ENCODE measurements around the gene HMCN2. TPM values are rescaled to one million over a fixed set of nuclear protein-coding genes. Genes with fewer than 3 reads are reported as not detected.

Gene HMCN2
- total RNA-seq, 1 donor, result under 0.01 TPM

- Histone ChIP-seq H2AFZ (ENCODE audit: low read length) (no peak overlapping the region), H3K27me3 (ENCODE audit: insufficient read depth, low read length) (peaks cover 7% of the 10 kb centered on the region), H3K9me3 (ENCODE audit: low read depth, low read length) (no peaks in the 10 kb centered on the region), H3K36me3 (ENCODE audit: insufficient read depth, low read length) (no peaks in the 10 kb centered on the region), H3K79me2 (ENCODE audit: insufficient read depth, low read length) (no peaks in the 10 kb centered on the region), H3K27ac (ENCODE audit: low read depth, low read length) (no peak overlapping the region), H4K20me1 (ENCODE audit: insufficient read depth, low read length) (no peaks in the 10 kb centered on the region), H3K4me1 (ENCODE audit: insufficient read depth, low read length) (peaks cover 8% of the 10 kb centered on the region), H3K4me3 (ENCODE audit: insufficient read depth, low read length) (no peak overlapping the region), H3K4me2 (ENCODE audit: insufficient read depth, low read length) (no peak overlapping the region)
- no peak for DNase-seq (ENCODE audit: insufficient read length, low spot score, missing footprints)
- no peak for TF ChIP-seq CTCF (IDR thresholded peaks at IDR 0.05; ENCODE audit: extremely low read depth, low read depth, low read length)
These were observed 126.3 kb downstream of the HMCN2 start for GRCh38 chr9:130391866-130392265.

GRCh38 chr9:130393681-130394071 is 128.1 kb downstream of the HMCN2 start:
- H3K36me3 ChIP-seq (ENCODE audit: insufficient read depth, low read length), result no peaks in the 10 kb centered on the region
- no peak overlapping the region for H3K4me2 ChIP-seq (ENCODE audit: insufficient read depth, low read length)
- H3K79me2 ChIP-seq (ENCODE audit: insufficient read depth, low read length), result no peaks in the 10 kb centered on the region
- no peak overlapping the region for H3K4me3 ChIP-seq (ENCODE audit: insufficient read depth, low read length)
- no peak for TF ChIP-seq CTCF (IDR thresholded peaks at IDR 0.05; ENCODE audit: extremely low read depth, low read depth, low read length)
- H2AFZ ChIP-seq (ENCODE audit: low read length), result no peak overlapping the region
- no peak overlapping the region for H3K27ac ChIP-seq (ENCODE audit: low read depth, low read length)
- H4K20me1 ChIP-seq (ENCODE audit: insufficient read depth, low read length), result no peaks in the 10 kb centered on the region
- no peaks in the 10 kb centered on the region for H3K27me3 ChIP-seq (ENCODE audit: insufficient read depth, low read length)
- H3K4me1 ChIP-seq (ENCODE audit: insufficient read depth, low read length), result peaks cover 8% of the 10 kb centered on the region
- H3K9me3 ChIP-seq (ENCODE audit: low read depth, low read length), result no peaks in the 10 kb centered on the region
- no peak for DNase-seq (ENCODE audit: insufficient read length, low spot score, missing footprints)

- Histone ChIP-seq H4K20me1 (ENCODE audit: insufficient read depth, low read length) (no peaks in the 10 kb centered on the region), H2AFZ (ENCODE audit: low read length) (no peak overlapping the region), H3K4me2 (ENCODE audit: insufficient read depth, low read length) (no peak overlapping the region), H3K4me1 (ENCODE audit: insufficient read depth, low read length) (peaks cover 8% of the 10 kb centered on the region), H3K9me3 (ENCODE audit: low read depth, low read length) (no peaks in the 10 kb centered on the region), H3K27me3 (ENCODE audit: insufficient read depth, low read length) (no peaks in the 10 kb centered on the region), H3K4me3 (ENCODE audit: insufficient read depth, low read length) (no peak overlapping the region), H3K36me3 (ENCODE audit: insufficient read depth, low read length) (no peaks in the 10 kb centered on the region), H3K79me2 (ENCODE audit: insufficient read depth, low read length) (no peaks in the 10 kb centered on the region), H3K27ac (ENCODE audit: low read depth, low read length) (no peak overlapping the region)
- TF ChIP-seq CTCF (IDR thresholded peaks at IDR 0.05; ENCODE audit: extremely low read depth, low read depth, low read length), result no peak
- no peak for DNase-seq (ENCODE audit: insufficient read length, low spot score, missing footprints)
These were observed 128.8 kb downstream of the HMCN2 start for GRCh38 chr9:130394320-130394719.

- Histone ChIP-seq H3K79me2 (ENCODE audit: insufficient read depth, low read length) (no peaks in the 10 kb centered on the region), H3K4me3 (ENCODE audit: insufficient read depth, low read length) (no peak overlapping the region), H3K36me3 (ENCODE audit: insufficient read depth, low read length) (no peaks in the 10 kb centered on the region), H3K27me3 (ENCODE audit: insufficient read depth, low read length) (no peaks in the 10 kb centered on the region), H3K4me1 (ENCODE audit: insufficient read depth, low read length) (peaks cover 8% of the 10 kb centered on the region), H3K27ac (ENCODE audit: low read depth, low read length) (no peak overlapping the region), H4K20me1 (ENCODE audit: insufficient read depth, low read length) (no peaks in the 10 kb centered on the region), H2AFZ (ENCODE audit: low read length) (no peak overlapping the region), H3K9me3 (ENCODE audit: low read depth, low read length) (no peaks in the 10 kb centered on the region), H3K4me2 (ENCODE audit: insufficient read depth, low read length) (no peak overlapping the region)
- no peak for TF ChIP-seq CTCF (IDR thresholded peaks at IDR 0.05; ENCODE audit: extremely low read depth, low read depth, low read length)
- DNase-seq (ENCODE audit: insufficient read length, low spot score, missing footprints), result no peak
These were observed 129.4 kb downstream of the HMCN2 start for GRCh38 chr9:130394814-130395470.
